B cell (primary cell): ENCODE data around the gene ZNF316.

Source experiments
- EZH2 ChIP-seq: IDR thresholded peaks from 2 replicates; pipeline ENCODE4 v1.6.1; 2012; ENCODE audit warnings: borderline replicate concordance, low read depth, mild to moderate bottlenecking, moderate library complexity, low read length; ENCODE audit not compliant: insufficient read depth, poor library complexity, severe bottlenecking
- TF ChIP-seq, protein P1 (sequence below): fragments of 200-600 bp; IDR thresholded peaks from one replicate; pipeline ENCODE4 v1.8.0; 2022; ENCODE audit warnings: antibody characterized with exemption, mild to moderate bottlenecking

DNA sequence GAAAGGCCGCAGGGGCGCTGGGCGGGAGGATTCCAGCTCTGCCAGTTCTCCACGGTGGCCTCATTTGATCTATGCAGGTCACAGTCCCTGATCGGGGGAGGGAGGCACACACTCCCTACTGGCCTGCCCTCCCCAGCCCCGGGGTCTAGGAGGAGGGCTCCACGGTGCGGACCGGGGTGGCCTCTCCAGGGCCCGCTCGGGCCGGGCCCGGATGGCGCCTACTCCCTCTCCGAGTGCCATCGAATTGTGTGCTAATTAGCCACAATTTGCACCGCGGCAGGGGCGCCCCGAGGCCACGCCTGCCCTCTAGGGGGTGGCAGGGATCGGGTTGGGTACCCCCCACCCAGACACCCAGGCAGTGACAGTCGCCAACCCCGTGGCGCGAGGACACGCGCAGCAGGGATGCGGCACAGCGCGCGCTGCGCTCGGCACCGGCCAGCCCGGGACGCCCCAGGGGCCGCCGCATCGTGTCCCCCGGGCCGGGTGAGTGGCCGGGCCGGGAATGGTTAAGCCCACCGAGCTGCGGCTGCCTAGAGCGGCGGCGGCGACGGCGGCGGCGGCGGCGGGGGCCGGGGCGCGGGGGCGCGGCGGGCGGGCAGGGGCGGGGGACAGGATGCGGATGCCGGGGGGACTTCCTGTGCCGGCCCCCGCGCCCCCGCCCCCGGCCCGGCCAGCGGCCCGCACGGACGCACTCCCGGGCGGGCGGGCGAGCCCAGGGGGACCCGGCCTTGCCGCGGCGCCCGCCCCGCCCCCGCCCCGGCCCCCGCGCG is 22.0 kb upstream of the ZNF316 start, which contains the start of gene ZNF853:
- TF ChIP-seq, protein P1, sequence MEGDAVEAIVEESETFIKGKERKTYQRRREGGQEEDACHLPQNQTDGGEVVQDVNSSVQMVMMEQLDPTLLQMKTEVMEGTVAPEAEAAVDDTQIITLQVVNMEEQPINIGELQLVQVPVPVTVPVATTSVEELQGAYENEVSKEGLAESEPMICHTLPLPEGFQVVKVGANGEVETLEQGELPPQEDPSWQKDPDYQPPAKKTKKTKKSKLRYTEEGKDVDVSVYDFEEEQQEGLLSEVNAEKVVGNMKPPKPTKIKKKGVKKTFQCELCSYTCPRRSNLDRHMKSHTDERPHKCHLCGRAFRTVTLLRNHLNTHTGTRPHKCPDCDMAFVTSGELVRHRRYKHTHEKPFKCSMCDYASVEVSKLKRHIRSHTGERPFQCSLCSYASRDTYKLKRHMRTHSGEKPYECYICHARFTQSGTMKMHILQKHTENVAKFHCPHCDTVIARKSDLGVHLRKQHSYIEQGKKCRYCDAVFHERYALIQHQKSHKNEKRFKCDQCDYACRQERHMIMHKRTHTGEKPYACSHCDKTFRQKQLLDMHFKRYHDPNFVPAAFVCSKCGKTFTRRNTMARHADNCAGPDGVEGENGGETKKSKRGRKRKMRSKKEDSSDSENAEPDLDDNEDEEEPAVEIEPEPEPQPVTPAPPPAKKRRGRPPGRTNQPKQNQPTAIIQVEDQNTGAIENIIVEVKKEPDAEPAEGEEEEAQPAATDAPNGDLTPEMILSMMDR = no peak
- TF ChIP-seq EZH2 = no peak
